Measurements from ENCODE around the gene RAB35.

- TF ChIP-seq EZH2 (IDR thresholded peaks at IDR 0.05; ENCODE audit: borderline replicate concordance, insufficient read depth, low read depth, low read length, poor library complexity, severe bottlenecking) (no peak), CTCF (IDR thresholded peaks at IDR 0.05) (no peak)
Measured at GRCh38 chr12:120121766-120122293, 5.3 kb upstream of the RAB35 start.
